D721Med (cell line): ENCODE measurements around the gene ALKBH1.

Experiments used
- DNase-seq: peaks from one replicate; pipeline ENCODE4 v3.0.0; 2011; ENCODE audit warnings: low spot score; ENCODE audit not compliant: insufficient read length
- FAIRE-seq: peaks from 2 replicates; lab custom pipeline; 2011; peaks lifted over from hg19 to GRCh38; lab: Jason Lieb, UNC
- TF ChIP-seq, protein P1 (sequence below): IDR thresholded peaks from 2 replicates; pipeline ENCODE4 v1.5.1; 2012; ENCODE audit warnings: mild to moderate bottlenecking, control low read depth; ENCODE audit not compliant: insufficient read depth; ENCODE audit errors: missing control alignments

The ALKBH1 gene

GRCh38 chr14:77648520-77649200 is 59.2 kb downstream of the ALKBH1 start:
- DNase-seq (no peak), FAIRE-seq (no peak)
- TF ChIP-seq, protein P1, sequence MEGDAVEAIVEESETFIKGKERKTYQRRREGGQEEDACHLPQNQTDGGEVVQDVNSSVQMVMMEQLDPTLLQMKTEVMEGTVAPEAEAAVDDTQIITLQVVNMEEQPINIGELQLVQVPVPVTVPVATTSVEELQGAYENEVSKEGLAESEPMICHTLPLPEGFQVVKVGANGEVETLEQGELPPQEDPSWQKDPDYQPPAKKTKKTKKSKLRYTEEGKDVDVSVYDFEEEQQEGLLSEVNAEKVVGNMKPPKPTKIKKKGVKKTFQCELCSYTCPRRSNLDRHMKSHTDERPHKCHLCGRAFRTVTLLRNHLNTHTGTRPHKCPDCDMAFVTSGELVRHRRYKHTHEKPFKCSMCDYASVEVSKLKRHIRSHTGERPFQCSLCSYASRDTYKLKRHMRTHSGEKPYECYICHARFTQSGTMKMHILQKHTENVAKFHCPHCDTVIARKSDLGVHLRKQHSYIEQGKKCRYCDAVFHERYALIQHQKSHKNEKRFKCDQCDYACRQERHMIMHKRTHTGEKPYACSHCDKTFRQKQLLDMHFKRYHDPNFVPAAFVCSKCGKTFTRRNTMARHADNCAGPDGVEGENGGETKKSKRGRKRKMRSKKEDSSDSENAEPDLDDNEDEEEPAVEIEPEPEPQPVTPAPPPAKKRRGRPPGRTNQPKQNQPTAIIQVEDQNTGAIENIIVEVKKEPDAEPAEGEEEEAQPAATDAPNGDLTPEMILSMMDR, result no peak

DNA sequence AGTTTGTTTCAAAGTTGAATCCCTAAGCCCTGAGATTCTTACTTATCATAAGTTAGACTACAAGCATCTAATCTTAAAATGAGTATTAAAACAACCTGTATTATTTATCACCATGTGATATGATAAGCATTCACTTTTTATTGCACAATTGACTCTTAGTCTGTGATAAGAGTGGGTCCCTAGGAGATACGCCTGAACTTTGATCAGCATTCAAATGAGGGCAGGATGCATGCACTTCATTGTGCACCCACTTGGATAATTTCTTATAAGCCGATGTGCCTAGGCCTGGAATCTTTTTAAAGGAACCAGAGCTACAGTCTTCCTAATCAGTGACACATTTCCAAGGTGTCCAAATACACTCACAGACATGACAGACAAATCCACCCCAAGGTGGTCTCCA is 60.0 kb downstream of the ALKBH1 start:
- DNase-seq (no peak), FAIRE-seq (no peak)
- TF ChIP-seq, protein P1, result no peak

DNA sequence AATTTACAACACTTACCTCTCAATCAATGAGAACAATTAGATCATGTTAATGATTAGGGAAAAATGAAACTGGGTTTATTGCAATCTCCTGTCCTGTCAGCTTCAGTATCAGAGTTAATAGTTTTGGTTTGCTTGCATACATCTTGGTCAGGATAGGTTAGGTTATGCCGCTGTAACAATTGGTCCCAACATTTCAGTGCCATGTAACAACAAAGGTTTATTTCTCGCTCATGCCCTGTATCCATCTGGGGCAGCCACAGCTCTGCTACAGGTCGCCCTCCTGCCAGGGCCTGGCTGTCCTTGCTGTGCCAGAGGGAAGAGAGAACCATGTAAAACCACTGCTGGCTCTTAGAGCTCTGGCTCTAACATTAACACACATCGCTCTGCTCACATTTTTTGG is 60.9 kb downstream of the ALKBH1 start:
- TF ChIP-seq, protein P1, result no peak
- DNase-seq, result no peak
- FAIRE-seq, result no peak

DNA sequence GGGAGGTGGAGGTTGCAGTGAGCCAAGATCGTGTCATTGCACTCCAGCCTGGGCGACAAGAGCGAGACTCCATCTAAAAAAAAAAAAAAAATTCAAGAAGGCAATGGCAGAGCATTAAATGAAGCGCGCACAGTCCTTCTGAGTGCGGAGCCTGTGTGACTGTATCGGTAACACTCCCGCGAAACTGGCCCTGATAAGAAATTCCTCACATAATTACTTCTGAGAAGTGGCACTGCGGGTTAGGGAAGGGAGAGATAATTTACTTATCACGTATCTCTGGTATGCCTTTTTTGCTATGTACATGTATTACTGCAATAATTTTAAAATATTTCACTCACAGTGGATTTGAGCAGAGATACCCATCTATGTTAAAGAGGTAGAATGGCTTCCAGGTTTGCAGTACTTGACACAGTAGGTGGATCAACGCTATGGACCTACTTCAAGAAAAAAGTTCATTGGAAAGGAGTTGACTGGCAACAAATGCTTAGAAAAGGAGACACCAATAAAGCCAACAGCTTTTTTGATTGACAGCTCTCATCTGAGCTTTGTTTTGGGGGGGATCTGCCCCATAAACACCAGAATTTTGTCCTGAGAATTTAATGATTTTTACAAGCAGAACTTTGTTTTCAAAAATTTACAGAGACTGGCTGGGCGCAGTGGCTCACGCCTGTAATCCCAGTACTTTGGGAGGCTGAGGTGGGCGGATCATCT is 62.1 kb downstream of the ALKBH1 start:
- DNase-seq (no peak), FAIRE-seq (no peak)
- TF ChIP-seq, protein P1, result no peak

GRCh38 chr14:77642407-77642806 is 65.4 kb downstream of the ALKBH1 start:
- no peak for DNase-seq
- TF ChIP-seq, protein P1, result no peak
- FAIRE-seq, result no peak

DNA sequence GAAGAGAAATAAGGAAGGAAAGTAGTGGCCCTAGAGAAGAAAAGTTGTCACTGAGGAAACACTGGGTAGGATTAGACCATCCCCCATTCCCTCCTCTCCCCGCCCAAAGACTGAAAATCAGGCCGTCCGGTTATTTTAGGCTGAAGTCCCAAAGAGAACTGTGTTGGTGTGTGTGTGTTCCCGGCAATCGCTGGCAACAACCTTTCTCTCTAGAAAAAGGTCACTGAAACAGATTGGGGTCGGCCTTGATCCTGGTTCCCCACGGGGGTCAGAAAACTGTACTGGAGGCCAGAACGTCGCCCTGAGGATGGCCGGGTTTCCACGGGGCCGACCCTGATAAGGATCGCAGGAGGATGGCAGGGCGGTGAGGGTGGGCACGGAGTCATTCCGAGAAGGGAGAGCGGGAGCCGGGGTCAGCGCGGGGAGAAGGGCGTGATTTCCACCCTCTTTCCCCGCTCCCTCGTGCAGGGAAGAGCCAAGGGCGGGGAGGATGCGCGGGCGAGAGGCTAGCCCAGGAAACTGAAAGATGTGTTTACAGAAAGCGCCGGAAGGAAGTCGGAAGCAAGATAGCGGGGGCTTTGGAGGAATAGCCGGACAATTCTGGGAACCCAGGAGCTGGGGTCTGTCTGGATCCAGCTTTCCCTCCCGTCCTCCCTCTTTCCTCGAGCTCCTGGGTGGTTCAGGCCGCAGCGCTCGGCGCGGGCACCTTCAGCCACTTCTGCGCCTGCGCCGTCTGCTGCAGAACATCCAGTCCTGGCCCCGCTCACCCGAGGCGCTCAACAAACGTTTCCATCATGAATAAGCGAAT is 66.1 kb downstream of the ALKBH1 start:
- TF ChIP-seq, protein P1, result no peak
- no peak for DNase-seq
- no peak for FAIRE-seq
